HG03521 (cell line): ENCODE measurements around the gene IFNA17.
"Not testable (repeated sequence)": the region's sequence is repeated elsewhere in the genome, so short reads cannot be mapped to it uniquely, and the experiment has no call there.

Source experiments
- ATAC-seq: cut with Tn5 transposase; IDR thresholded peaks from one replicate; pipeline ENCODE4 v1.9.1; 2021; ENCODE audit warnings: mild to moderate bottlenecking, moderate library complexity; ENCODE audit not compliant: unreplicated experiment

Gene IFNA17

GRCh38 chr9:21212160-21212559, 15.9 kb downstream of the IFNA17 start:
- not testable (repeated sequence) for ATAC-seq

- not testable (repeated sequence) for ATAC-seq
Measured at GRCh38 chr9:21210782-21211181, 17.2 kb downstream of the IFNA17 start.

GRCh38 chr9:21210311-21210710, 17.7 kb downstream of the IFNA17 start:
- ATAC-seq: no peak

GRCh38 chr9:21207043-21207442, 21.0 kb downstream of the IFNA17 start, which contains the start of gene IFNA10:
Gene IFNA10 (minus strand): TSS chr9:21207143. CDS start chr9:21207097, 46 bp downstream.
- ATAC-seq: not testable (repeated sequence)

GRCh38 chr9:21205204-21205603, 22.8 kb downstream of the IFNA17 start:
- ATAC-seq: no peak

GRCh38 chr9:21202105-21202504, 25.9 kb downstream of the IFNA17 start, which contains the start of gene IFNA7:
Gene IFNA7 (minus strand): TSS chr9:21202205. CDS start chr9:21202165, 40 bp downstream.
- ATAC-seq: not testable (repeated sequence)

GRCh38 chr9:21194867-21195776, 32.9 kb downstream of the IFNA17 start:
- ATAC-seq: peak; percentile 92

GRCh38 chr9:21187487-21187886, 40.5 kb downstream of the IFNA17 start, which contains the start of gene IFNA4:
Gene IFNA4 (minus strand): TSS chr9:21187587. CDS start chr9:21187531, 56 bp downstream.
- ATAC-seq: not testable (repeated sequence)

GRCh38 chr9:21182810-21183736, 44.9 kb downstream of the IFNA17 start:
- peak; percentile 80 for ATAC-seq
